GM19328 (cell line): ENCODE measurements around the gene CMIP.

Source experiments
- ATAC-seq: cut with Tn5 transposase; IDR thresholded peaks from one replicate; pipeline ENCODE4 v1.9.1; 2021; ENCODE audit warnings: mild to moderate bottlenecking, moderate library complexity; ENCODE audit not compliant: unreplicated experiment

Gene CMIP

GRCh38 chr16:81599034-81599744, 154.6 kb downstream of the CMIP start:
- no peak for ATAC-seq

- no peak for ATAC-seq
Measured at GRCh38 chr16:81600275-81600674, 155.7 kb downstream of the CMIP start.

- ATAC-seq = no peak
Measured at GRCh38 chr16:81601008-81601428, 156.4 kb downstream of the CMIP start.

- ATAC-seq = no peak
Measured at GRCh38 chr16:81601601-81602255, 157.1 kb downstream of the CMIP start.

- no peak for ATAC-seq
Measured at GRCh38 chr16:81602256-81602776, 157.7 kb downstream of the CMIP start.

- ATAC-seq = no peak
Measured at GRCh38 chr16:81602792-81603191, 158.2 kb downstream of the CMIP start.

- ATAC-seq = no peak
Measured at GRCh38 chr16:81604960-81605383, 160.4 kb downstream of the CMIP start.

- no peak for ATAC-seq
Measured at GRCh38 chr16:81606039-81606438, 161.4 kb downstream of the CMIP start.

GRCh38 chr16:81607006-81607405, 162.4 kb downstream of the CMIP start:
- ATAC-seq = no peak

- no peak for ATAC-seq
Measured at GRCh38 chr16:81607805-81608522, 163.4 kb downstream of the CMIP start.

GRCh38 chr16:81608523-81609209, 164.1 kb downstream of the CMIP start:
- no peak for ATAC-seq

GRCh38 chr16:81609323-81609892, 164.8 kb downstream of the CMIP start:
- no peak for ATAC-seq

- no peak for ATAC-seq
Measured at GRCh38 chr16:81610144-81610842, 165.7 kb downstream of the CMIP start.

GRCh38 chr16:81610936-81611335, 166.3 kb downstream of the CMIP start:
- no peak for ATAC-seq

- ATAC-seq = no peak
Measured at GRCh38 chr16:81611721-81612120, 167.1 kb downstream of the CMIP start.

GRCh38 chr16:81612351-81613163, 167.9 kb downstream of the CMIP start:
- ATAC-seq = no peak

GRCh38 chr16:81614171-81614570, 169.6 kb downstream of the CMIP start:
- ATAC-seq = no peak

- ATAC-seq = no peak
Measured at GRCh38 chr16:81614654-81615359, 170.2 kb downstream of the CMIP start.

- no peak for ATAC-seq
Measured at GRCh38 chr16:81615411-81615810, 170.8 kb downstream of the CMIP start.
